HepG2 (cell line): ENCODE data around the gene NIPAL3. TPM values are rescaled to one million over a fixed set of nuclear protein-coding genes. Genes with fewer than 3 reads are reported as not detected.

ENCODE experiments used
- ARNT ChIP-seq: fragments of 450-650 bp; IDR thresholded peaks from 2 replicates; pipeline ENCODE4 v1.6.1; 2017
- BCL6 ChIP-seq: IDR thresholded peaks from 2 replicates; pipeline ENCODE4 v1.6.1; 2016; ENCODE audit warnings: missing genetic modification reagents, missing compliant biosample characterization
- DMTF1 ChIP-seq: sonication (generic); formaldehyde crosslinking; IDR thresholded peaks from 2 replicates; pipeline ENCODE4 v1.4.0; 2020; ENCODE audit warnings: mild to moderate bottlenecking, missing genetic modification reagents
- FOXC1 ChIP-seq: sonication (generic); formaldehyde crosslinking; IDR thresholded peaks from 2 replicates; pipeline ENCODE4 v1.8.0; 2022; ENCODE audit warnings: mild to moderate bottlenecking, missing genetic modification reagents, borderline replicate concordance
- LCORL ChIP-seq, 2 experiments: fragments of 450-650 bp in 1 of 2; sonication (generic) in 1 of 2; formaldehyde crosslinking in 1 of 2; IDR thresholded peaks; 2 replicates each; pipeline versions ENCODE4 v1.5.0 to v1.6.1; 2017 to 2020; ENCODE audit warnings: antibody characterized with exemption in 1 of 2, missing genetic modification reagents in 1 of 2
- MBNL3 ChIP-seq: fragments of 250-450 bp; sonication (Bioruptor Pico); conservative IDR thresholded peaks from 2 replicates; pipeline ENCODE4 v1.8.0; 2022; ENCODE audit warnings: mild to moderate bottlenecking, inconsistent platforms
- NFRKB ChIP-seq: fragments of 450-650 bp; IDR thresholded peaks from 2 replicates; pipeline ENCODE4 v1.6.1; 2017
- POLR2AphosphoS5 ChIP-seq: IDR thresholded peaks from 2 replicates; pipeline ENCODE4 v1.6.1; 2012; ENCODE audit warnings: low read depth, low read length
- RCOR2 ChIP-seq: IDR thresholded peaks from 2 replicates; pipeline ENCODE4 v1.6.1; 2016; ENCODE audit warnings: missing biosample characterization, missing genetic modification reagents
- SMARCC2 ChIP-seq: fragments of 450-650 bp; IDR thresholded peaks from 2 replicates; pipeline ENCODE4 v1.6.1; 2017; ENCODE audit warnings: antibody characterized with exemption, mild to moderate bottlenecking
- SRY ChIP-seq: sonication (generic); formaldehyde crosslinking; IDR thresholded peaks from 2 replicates; pipeline ENCODE4 v1.8.0; 2022; ENCODE audit warnings: mild to moderate bottlenecking, missing genetic modification reagents
- TRIM22 ChIP-seq: fragments of 450-650 bp; IDR thresholded peaks from 2 replicates; pipeline ENCODE4 v1.6.1; 2017
- ZFX ChIP-seq: sonication (generic); formaldehyde crosslinking; IDR thresholded peaks from 2 replicates; pipeline ENCODE4 v1.4.0; 2020; ENCODE audit warnings: mild to moderate bottlenecking, low read depth, missing genetic modification reagents, moderate library complexity
- ZNF496 ChIP-seq: sonication (generic); formaldehyde crosslinking; IDR thresholded peaks from 2 replicates; pipeline ENCODE4 v1.8.1; 2023; ENCODE audit warnings: mild to moderate bottlenecking, moderate library complexity, missing genetic modification reagents; ENCODE audit not compliant: insufficient replicate concordance
- ZNF687 ChIP-seq: sonication (generic); formaldehyde crosslinking; IDR thresholded peaks from 2 replicates; pipeline ENCODE4 v1.5.1; 2020; ENCODE audit warnings: mild to moderate bottlenecking, missing genetic modification reagents, moderate library complexity
- polyA plus RNA-seq, 8 experiments: library from polyadenylated mRNA; depleted of rRNA in 3 of 8; stranded (reverse) in 7 of 8; unstranded in 1 of 8; fragments of >200 nt; fragmentation: Illumina TruSeq in 4 of 8; extraction: Trizol in 4 of 8; gene quantifications; 2 replicates each; pipeline versions ENCODE4 v1.2.1 to v1.2.3, GENCODE V29; 2011 to 2016; ENCODE audit warnings: low read depth in 4 of 8, missing spikeins in 1 of 8, mixed read lengths in 1 of 8; ENCODE audit not compliant: insufficient read depth in 1 of 8
- total RNA-seq, 5 experiments: library from RNA; depleted of rRNA; stranded (reverse); fragments of >200 nt; fragmentation: Illumina TruSeq; extraction: Trizol; gene quantifications; 2 replicates each; pipeline ENCODE4 v1.2.3, GENCODE V29; 2016; ENCODE audit warnings: low read depth in 1 of 5
- TF ChIP-seq, protein P1 (sequence below): sonication (generic); formaldehyde crosslinking; IDR thresholded peaks from 2 replicates; pipeline ENCODE4 v1.4.0; 2020; ENCODE audit warnings: mild to moderate bottlenecking, missing genetic modification reagents

Gene NIPAL3
- total and polyA plus RNA-seq, 2 of the 13 experiments (the other 11 are each of a cell fraction or from before 2014, with no cell fraction given): 5.6 to 8.6 TPM

DNA sequence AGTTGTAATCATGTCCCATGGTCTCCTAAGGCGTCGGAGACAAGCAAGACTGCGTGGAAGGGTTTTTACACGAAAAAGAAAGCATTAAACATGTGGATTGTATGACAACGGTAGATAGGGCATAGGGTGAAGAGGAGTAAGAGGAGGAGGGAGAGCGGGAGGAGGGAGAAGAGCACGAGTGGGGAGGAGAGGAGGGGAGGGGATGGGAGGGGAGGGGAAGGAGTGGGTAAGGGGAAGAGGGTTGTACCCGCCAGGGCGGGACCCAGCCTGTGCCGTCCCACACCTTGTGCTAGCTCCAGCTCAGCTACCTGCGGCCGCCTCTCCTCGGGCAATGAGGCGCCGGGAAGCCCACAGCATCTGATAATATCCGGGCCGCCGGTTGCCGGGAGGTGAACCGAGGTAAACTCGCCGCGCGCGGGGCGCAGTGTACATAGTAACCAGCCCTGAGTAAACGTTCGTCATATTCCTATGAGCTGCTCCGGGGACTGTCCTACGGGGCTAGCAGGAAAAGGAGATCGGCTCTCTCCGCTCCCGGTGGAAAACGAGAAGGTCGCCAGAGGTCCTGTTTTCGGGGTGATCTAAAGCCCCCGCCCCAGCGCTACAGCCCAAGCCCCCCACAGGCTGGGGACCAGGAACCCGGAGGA, 86.6 kb downstream of the NIPAL3 start (continued):
- no peak for TF ChIP-seq TRIM22
- TF ChIP-seq, protein P1, sequence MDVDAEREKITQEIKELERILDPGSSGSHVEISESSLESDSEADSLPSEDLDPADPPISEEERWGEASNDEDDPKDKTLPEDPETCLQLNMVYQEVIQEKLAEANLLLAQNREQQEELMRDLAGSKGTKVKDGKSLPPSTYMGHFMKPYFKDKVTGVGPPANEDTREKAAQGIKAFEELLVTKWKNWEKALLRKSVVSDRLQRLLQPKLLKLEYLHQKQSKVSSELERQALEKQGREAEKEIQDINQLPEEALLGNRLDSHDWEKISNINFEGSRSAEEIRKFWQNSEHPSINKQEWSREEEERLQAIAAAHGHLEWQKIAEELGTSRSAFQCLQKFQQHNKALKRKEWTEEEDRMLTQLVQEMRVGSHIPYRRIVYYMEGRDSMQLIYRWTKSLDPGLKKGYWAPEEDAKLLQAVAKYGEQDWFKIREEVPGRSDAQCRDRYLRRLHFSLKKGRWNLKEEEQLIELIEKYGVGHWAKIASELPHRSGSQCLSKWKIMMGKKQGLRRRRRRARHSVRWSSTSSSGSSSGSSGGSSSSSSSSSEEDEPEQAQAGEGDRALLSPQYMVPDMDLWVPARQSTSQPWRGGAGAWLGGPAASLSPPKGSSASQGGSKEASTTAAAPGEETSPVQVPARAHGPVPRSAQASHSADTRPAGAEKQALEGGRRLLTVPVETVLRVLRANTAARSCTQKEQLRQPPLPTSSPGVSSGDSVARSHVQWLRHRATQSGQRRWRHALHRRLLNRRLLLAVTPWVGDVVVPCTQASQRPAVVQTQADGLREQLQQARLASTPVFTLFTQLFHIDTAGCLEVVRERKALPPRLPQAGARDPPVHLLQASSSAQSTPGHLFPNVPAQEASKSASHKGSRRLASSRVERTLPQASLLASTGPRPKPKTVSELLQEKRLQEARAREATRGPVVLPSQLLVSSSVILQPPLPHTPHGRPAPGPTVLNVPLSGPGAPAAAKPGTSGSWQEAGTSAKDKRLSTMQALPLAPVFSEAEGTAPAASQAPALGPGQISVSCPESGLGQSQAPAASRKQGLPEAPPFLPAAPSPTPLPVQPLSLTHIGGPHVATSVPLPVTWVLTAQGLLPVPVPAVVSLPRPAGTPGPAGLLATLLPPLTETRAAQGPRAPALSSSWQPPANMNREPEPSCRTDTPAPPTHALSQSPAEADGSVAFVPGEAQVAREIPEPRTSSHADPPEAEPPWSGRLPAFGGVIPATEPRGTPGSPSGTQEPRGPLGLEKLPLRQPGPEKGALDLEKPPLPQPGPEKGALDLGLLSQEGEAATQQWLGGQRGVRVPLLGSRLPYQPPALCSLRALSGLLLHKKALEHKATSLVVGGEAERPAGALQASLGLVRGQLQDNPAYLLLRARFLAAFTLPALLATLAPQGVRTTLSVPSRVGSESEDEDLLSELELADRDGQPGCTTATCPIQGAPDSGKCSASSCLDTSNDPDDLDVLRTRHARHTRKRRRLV (CRISPR knock-in tag): no peak
- no peak for TF ChIP-seq DMTF1 (CRISPR knock-in tag)
- TF ChIP-seq LCORL (IDR thresholded peaks at IDR 0.05): no peak
- no peak; the same call in 1 of the 2 replicates for TF ChIP-seq LCORL (CRISPR knock-in tag; IDR thresholded peaks at IDR 0.05)
- TF ChIP-seq FOXC1 (CRISPR knock-in tag): no peak
- TF ChIP-seq SMARCC2: no peak
- peak; percentile 77 for TF ChIP-seq ZNF687
- no peak for TF ChIP-seq NFRKB
- TF ChIP-seq RCOR2 (CRISPR knock-in tag): no peak
- peak; percentile 18; the same call in 1 of the 2 replicates for TF ChIP-seq ZFX (CRISPR knock-in tag)
- no peak for TF ChIP-seq MBNL3
- no peak for TF ChIP-seq ARNT
- peak; percentile 40; the same call in 1 of the 2 replicates for TF ChIP-seq POLR2AphosphoS5
- TF ChIP-seq SRY (CRISPR knock-in tag): no peak
- TF ChIP-seq BCL6 (CRISPR knock-in tag): peak; percentile 8; the same call in 1 of the 2 replicates
- TF ChIP-seq ZNF496 (CRISPR knock-in tag): no peak
